K562 (cell line): ENCODE data around the gene LNX2. TPM values are rescaled to one million over a fixed set of nuclear protein-coding genes. Genes with fewer than 3 reads are reported as not detected.

ENCODE experiments used
- ATAC-seq: fragments of 200-7000 bp; cut with Tn5 transposase; 3 replicates; pipeline ENCODE4 v1.9.1; 2020; ENCODE audit warnings: moderate library complexity
- BruUV-seq: library from RNA; stranded (reverse); fragments of 400-500 nt; replicated peaks from 2 replicates; lab custom pipeline; 2021; lab: Mats Ljungman, UMichigan
- CTCF ChIA-PET: fragments of 300-600 bp; formaldehyde crosslinking; extraction: SDS; loops from one replicate; lab custom pipeline; 2021; ENCODE audit warnings: low intra/inter-chr PET ratio; lab: Yijun Ruan, JAX
- POLR2A ChIA-PET: fragments of 300-600, 350-650 bp; sonication (Branson Sonifier 250); formaldehyde crosslinking; extraction: SDS; loops from one replicate; lab custom pipeline; 2021; ENCODE audit warnings: antibody characterized with exemption, inconsistent platforms; lab: Yijun Ruan, JAX
- DNase-seq, 4 experiments: peaks; one replicate each; pipeline versions ENCODE4 v3.0.0 to v3.0.0-alpha.2; 2011 to 2018; ENCODE audit warnings: low spot score in 3 of 4, mixed read lengths in 3 of 4; ENCODE audit errors: extremely low read depth in 1 of 4
- FAIRE-seq: peaks from 2 replicates; lab custom pipeline; 2011; peaks lifted over from hg19 to GRCh38; lab: Jason Lieb, UNC
- H2AFZ ChIP-seq: 2 replicates; pipeline ENCODE4 v1.6.0; 2011; ENCODE audit warnings: low read depth, low read length, control low read depth, inconsistent platforms
- H3K27ac ChIP-seq: fragments of 200-600 bp; 3 replicates; pipeline ENCODE4 v1.8.0; 2011; ENCODE audit warnings: low read depth, mild to moderate bottlenecking, control low read depth, inconsistent platforms, low read length, moderate library complexity, mixed read lengths; ENCODE audit errors: extremely low read depth
- H3K27me3 ChIP-seq, 2 experiments: fragments of 300-600 bp in 1 of 2; 2 replicates in 1 of 2; 3 replicates in 1 of 2; pipeline versions ENCODE4 v1.6.0 to v1.8.0; 2011; ENCODE audit warnings: inconsistent platforms in 2 of 2, low read length in 2 of 2, mild to moderate bottlenecking in 1 of 2, mixed read lengths in 1 of 2, moderate library complexity in 1 of 2; ENCODE audit not compliant: control insufficient read depth in 2 of 2, insufficient read depth in 2 of 2
- H3K36me3 ChIP-seq: fragments of 300-600 bp; 3 replicates; pipeline ENCODE4 v1.8.0; 2011; ENCODE audit warnings: mild to moderate bottlenecking, low read length, inconsistent platforms; ENCODE audit not compliant: control insufficient read depth, insufficient read depth
- H3K4me1 ChIP-seq, 2 experiments: fragments of 200-600 bp in 1 of 2; replicated peaks in 1 of 2; 2 replicates in 1 of 2; 3 replicates in 1 of 2; pipeline versions ENCODE4 v1.5.1 to v1.8.0; 2011; ENCODE audit warnings: inconsistent platforms in 2 of 2, low read length in 2 of 2, mild to moderate bottlenecking in 1 of 2, mixed read lengths in 1 of 2, moderate library complexity in 1 of 2; ENCODE audit not compliant: control insufficient read depth in 2 of 2, insufficient read depth in 2 of 2
- H3K4me2 ChIP-seq: 2 replicates; pipeline ENCODE4 v1.6.1; 2011; ENCODE audit warnings: low read length, control low read depth, inconsistent platforms, mixed read lengths; ENCODE audit not compliant: insufficient read depth
- H3K4me3 ChIP-seq: fragments of 200-600 bp; sonication (generic), shearing (Covaris generic); 2 replicates; pipeline ENCODE4 v1.5.1; 2016; ENCODE audit warnings: control low read depth, inconsistent platforms
- H3K79me2 ChIP-seq: fragments of 200-600 bp; 3 replicates; pipeline ENCODE4 v1.8.0; 2011; ENCODE audit warnings: low read length, inconsistent platforms; ENCODE audit not compliant: control insufficient read depth, insufficient read depth
- H3K9ac ChIP-seq, 2 experiments: 2 replicates each; pipeline versions ENCODE4 v1.6.0 to v1.6.1; 2011; ENCODE audit warnings: low read depth in 2 of 2, low read length in 2 of 2, control low read depth in 1 of 2, inconsistent platforms in 1 of 2, mild to moderate bottlenecking in 1 of 2, mixed read lengths in 1 of 2; ENCODE audit not compliant: insufficient read depth in 1 of 2
- H3K9me1 ChIP-seq: one replicate; pipeline ENCODE4 v1.6.0; 2011; ENCODE audit warnings: inconsistent platforms, mild to moderate bottlenecking, low read length, moderate library complexity; ENCODE audit not compliant: control insufficient read depth, insufficient read depth
- H3K9me3 ChIP-seq: replicated peaks from 2 replicates; pipeline ENCODE4 v1.5.1; 2011; ENCODE audit warnings: low read depth, low read length, inconsistent platforms; ENCODE audit not compliant: control insufficient read depth, insufficient read depth
- H4K20me1 ChIP-seq: replicated peaks from 2 replicates; pipeline ENCODE4 v1.6.1; 2011; ENCODE audit warnings: low read length, inconsistent platforms, mixed read lengths; ENCODE audit not compliant: control insufficient read depth, insufficient read depth
- WGBS: fragments of 100-300 bp; shearing (Covaris generic); methylation state at CpG from one replicate; pipeline ENCODE4 v1.1.6; 2016; ENCODE audit warnings: low coverage, mixed read lengths; ENCODE audit not compliant: insufficient coverage; ENCODE audit errors: missing lambda C conversion rate; 5-methylcytosine and 5-hydroxymethylcytosine counted together
- in situ Hi-C: fragments of 300-500 bp; cut with MboI; formaldehyde crosslinking; loops from 4 replicates; pipeline ENCODE4 v1.15.0; 2018; ENCODE audit warnings: inconsistent platforms, mixed read lengths
- intact Hi-C: fragments of 100-400 bp; cut with micrococcal nuclease; formaldehyde crosslinking; loops from 2 replicates; pipeline ENCODE4 v1.14.2; 2022
- polyA plus RNA-seq, 8 experiments: library from polyadenylated mRNA; depleted of rRNA in 4 of 8; stranded (reverse) in 5 of 8; unstranded in 3 of 8; fragments of >200 nt; fragmentation: Nextera tagmentation in 2 of 8; fragmentation: Illumina TruSeq in 1 of 8; extraction: Ambion mirVana in 2 of 8; extraction: Trizol in 1 of 8; gene quantifications; 2 replicates each; pipeline versions ENCODE4 v1.2.1 to v1.2.3, GENCODE V29; 2011 to 2014; ENCODE audit warnings: inconsistent platforms in 1 of 8, missing spikeins in 1 of 8
- total RNA-seq, 7 experiments: library from RNA; depleted of rRNA in 6 of 7; stranded (reverse); fragments of >200 nt in 6 of 7; fragmentation: Illumina TruSeq in 2 of 7; extraction: Trizol in 2 of 7; gene quantifications; 2 replicates each; pipeline versions ENCODE4 v1.2.1 to v1.2.3, GENCODE V29; 2011 to 2021; ENCODE audit warnings: low replicate concordance in 1 of 7
- TF ChIP-seq, protein P1 (sequence below): fragments of 200-600 bp; sonication (generic); IDR thresholded peaks from one replicate; pipeline ENCODE4 v1.6.1; 2012; ENCODE audit warnings: mild to moderate bottlenecking, low read depth, low read length, inconsistent platforms
- TF ChIP-seq, protein P2 (sequence below): fragments of 450-650 bp; formaldehyde crosslinking; IDR thresholded peaks from 2 replicates; pipeline ENCODE4 v1.4.0; 2022; ENCODE audit warnings: mild to moderate bottlenecking, moderate library complexity

LNX2 gene
- total and polyA plus RNA-seq, 9 of the 15 experiments (the other 6 are each of a cell fraction or from before 2014, with no cell fraction given): 1.5 to 5.5 (median 4.0) TPM

- H3K4me2 ChIP-seq: no peak overlapping the region
- DNase-seq (no peak), FAIRE-seq (no peak), ATAC-seq (no peak)
- H3K9ac ChIP-seq: no peak overlapping the region
- WGBS: 0% methylated on average over 3 of the region's 4 CpGs
- CTCF ChIA-PET: no interaction called here
- intact Hi-C loops (no loop called here), in situ Hi-C loops (loop anchor here (25.0 kb wide), 1 partner anchor 439 kb away; the partner anchor contains the start of gene CDX2)
- H4K20me1 ChIP-seq: no peaks in the 10 kb centered on the region
- H3K79me2 ChIP-seq: no peaks in the 10 kb centered on the region
- H3K4me3 ChIP-seq: no peak overlapping the region
- no peaks in the 10 kb centered on the region for H3K9me3 ChIP-seq
- no peaks in the 10 kb centered on the region for H3K4me1 ChIP-seq
- POLR2A ChIA-PET: no interaction called here
- H3K27ac ChIP-seq: no peak overlapping the region
- no peaks in the 10 kb centered on the region; a peak in 2 of 5 replicates for H3K27me3 ChIP-seq
- no TSS peak for BruUV-seq
- H3K36me3 ChIP-seq: no peaks in the 10 kb centered on the region
- H3K9me1 ChIP-seq: no peaks in the 10 kb centered on the region
- TF ChIP-seq, protein P1, sequence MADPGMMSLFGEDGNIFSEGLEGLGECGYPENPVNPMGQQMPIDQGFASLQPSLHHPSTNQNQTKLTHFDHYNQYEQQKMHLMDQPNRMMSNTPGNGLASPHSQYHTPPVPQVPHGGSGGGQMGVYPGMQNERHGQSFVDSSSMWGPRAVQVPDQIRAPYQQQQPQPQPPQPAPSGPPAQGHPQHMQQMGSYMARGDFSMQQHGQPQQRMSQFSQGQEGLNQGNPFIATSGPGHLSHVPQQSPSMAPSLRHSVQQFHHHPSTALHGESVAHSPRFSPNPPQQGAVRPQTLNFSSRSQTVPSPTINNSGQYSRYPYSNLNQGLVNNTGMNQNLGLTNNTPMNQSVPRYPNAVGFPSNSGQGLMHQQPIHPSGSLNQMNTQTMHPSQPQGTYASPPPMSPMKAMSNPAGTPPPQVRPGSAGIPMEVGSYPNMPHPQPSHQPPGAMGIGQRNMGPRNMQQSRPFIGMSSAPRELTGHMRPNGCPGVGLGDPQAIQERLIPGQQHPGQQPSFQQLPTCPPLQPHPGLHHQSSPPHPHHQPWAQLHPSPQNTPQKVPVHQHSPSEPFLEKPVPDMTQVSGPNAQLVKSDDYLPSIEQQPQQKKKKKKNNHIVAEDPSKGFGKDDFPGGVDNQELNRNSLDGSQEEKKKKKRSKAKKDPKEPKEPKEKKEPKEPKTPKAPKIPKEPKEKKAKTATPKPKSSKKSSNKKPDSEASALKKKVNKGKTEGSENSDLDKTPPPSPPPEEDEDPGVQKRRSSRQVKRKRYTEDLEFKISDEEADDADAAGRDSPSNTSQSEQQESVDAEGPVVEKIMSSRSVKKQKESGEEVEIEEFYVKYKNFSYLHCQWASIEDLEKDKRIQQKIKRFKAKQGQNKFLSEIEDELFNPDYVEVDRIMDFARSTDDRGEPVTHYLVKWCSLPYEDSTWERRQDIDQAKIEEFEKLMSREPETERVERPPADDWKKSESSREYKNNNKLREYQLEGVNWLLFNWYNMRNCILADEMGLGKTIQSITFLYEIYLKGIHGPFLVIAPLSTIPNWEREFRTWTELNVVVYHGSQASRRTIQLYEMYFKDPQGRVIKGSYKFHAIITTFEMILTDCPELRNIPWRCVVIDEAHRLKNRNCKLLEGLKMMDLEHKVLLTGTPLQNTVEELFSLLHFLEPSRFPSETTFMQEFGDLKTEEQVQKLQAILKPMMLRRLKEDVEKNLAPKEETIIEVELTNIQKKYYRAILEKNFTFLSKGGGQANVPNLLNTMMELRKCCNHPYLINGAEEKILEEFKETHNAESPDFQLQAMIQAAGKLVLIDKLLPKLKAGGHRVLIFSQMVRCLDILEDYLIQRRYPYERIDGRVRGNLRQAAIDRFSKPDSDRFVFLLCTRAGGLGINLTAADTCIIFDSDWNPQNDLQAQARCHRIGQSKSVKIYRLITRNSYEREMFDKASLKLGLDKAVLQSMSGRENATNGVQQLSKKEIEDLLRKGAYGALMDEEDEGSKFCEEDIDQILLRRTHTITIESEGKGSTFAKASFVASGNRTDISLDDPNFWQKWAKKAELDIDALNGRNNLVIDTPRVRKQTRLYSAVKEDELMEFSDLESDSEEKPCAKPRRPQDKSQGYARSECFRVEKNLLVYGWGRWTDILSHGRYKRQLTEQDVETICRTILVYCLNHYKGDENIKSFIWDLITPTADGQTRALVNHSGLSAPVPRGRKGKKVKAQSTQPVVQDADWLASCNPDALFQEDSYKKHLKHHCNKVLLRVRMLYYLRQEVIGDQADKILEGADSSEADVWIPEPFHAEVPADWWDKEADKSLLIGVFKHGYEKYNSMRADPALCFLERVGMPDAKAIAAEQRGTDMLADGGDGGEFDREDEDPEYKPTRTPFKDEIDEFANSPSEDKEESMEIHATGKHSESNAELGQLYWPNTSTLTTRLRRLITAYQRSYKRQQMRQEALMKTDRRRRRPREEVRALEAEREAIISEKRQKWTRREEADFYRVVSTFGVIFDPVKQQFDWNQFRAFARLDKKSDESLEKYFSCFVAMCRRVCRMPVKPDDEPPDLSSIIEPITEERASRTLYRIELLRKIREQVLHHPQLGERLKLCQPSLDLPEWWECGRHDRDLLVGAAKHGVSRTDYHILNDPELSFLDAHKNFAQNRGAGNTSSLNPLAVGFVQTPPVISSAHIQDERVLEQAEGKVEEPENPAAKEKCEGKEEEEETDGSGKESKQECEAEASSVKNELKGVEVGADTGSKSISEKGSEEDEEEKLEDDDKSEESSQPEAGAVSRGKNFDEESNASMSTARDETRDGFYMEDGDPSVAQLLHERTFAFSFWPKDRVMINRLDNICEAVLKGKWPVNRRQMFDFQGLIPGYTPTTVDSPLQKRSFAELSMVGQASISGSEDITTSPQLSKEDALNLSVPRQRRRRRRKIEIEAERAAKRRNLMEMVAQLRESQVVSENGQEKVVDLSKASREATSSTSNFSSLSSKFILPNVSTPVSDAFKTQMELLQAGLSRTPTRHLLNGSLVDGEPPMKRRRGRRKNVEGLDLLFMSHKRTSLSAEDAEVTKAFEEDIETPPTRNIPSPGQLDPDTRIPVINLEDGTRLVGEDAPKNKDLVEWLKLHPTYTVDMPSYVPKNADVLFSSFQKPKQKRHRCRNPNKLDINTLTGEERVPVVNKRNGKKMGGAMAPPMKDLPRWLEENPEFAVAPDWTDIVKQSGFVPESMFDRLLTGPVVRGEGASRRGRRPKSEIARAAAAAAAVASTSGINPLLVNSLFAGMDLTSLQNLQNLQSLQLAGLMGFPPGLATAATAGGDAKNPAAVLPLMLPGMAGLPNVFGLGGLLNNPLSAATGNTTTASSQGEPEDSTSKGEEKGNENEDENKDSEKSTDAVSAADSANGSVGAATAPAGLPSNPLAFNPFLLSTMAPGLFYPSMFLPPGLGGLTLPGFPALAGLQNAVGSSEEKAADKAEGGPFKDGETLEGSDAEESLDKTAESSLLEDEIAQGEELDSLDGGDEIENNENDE: no peak
- TF ChIP-seq, protein P2, sequence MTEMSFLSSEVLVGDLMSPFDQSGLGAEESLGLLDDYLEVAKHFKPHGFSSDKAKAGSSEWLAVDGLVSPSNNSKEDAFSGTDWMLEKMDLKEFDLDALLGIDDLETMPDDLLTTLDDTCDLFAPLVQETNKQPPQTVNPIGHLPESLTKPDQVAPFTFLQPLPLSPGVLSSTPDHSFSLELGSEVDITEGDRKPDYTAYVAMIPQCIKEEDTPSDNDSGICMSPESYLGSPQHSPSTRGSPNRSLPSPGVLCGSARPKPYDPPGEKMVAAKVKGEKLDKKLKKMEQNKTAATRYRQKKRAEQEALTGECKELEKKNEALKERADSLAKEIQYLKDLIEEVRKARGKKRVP (CRISPR knock-in tag): no peak
- no peak overlapping the region for H2AFZ ChIP-seq
These were observed 97.5 kb downstream of the LNX2 start for GRCh38 chr13:27522847-27523246.
